Measurements from ENCODE around the gene PWWP3B.
"Not testable (repeated sequence)": the region's sequence is repeated elsewhere in the genome, so short reads cannot be mapped to it uniquely, and the experiment has no call there.

Gene PWWP3B

GRCh38 chrX:106168107-106168506, at the start of gene PWWP3B:
PWWP3B (plus strand) TSS chrX:106168305; CDS start chrX:106205433, 37,128 bp downstream.
- no peaks in the 10 kb centered on the region for H3K4me1 Mint-ChIP-seq (ENCODE audit: low read depth)
- no peak within 1 kb of the TSS for H3K4me3 Mint-ChIP-seq
- H3K36me3 Mint-ChIP-seq (ENCODE audit: low read depth): no peaks in the 10 kb centered on the region
- H3K27ac Mint-ChIP-seq: no peak within 1 kb of the TSS
- no peaks in the 10 kb centered on the region for H3K9me3 Mint-ChIP-seq
- no peaks in the 10 kb centered on the region for H3K27me3 Mint-ChIP-seq

- H3K4me1 Mint-ChIP-seq (ENCODE audit: low read depth): no peaks in the 10 kb centered on the region
- H3K27ac Mint-ChIP-seq: no peak overlapping the region
Measured at GRCh38 chrX:106139048-106139447, 29.1 kb upstream of the PWWP3B start.

GRCh38 chrX:106144755-106145639, 23.1 kb upstream of the PWWP3B start:
- peaks cover 7% of the 10 kb centered on the region for H3K9me3 Mint-ChIP-seq
- no peak overlapping the region for H3K27ac Mint-ChIP-seq
- H3K4me3 Mint-ChIP-seq: no peak overlapping the region

More at GRCh38 chrX:106139048-106139447, 29.1 kb upstream of the PWWP3B start:
- no peak overlapping the region for H3K4me3 Mint-ChIP-seq
- H3K9me3 Mint-ChIP-seq: peaks cover 7% of the 10 kb centered on the region
- no peaks in the 10 kb centered on the region for H3K36me3 Mint-ChIP-seq (ENCODE audit: low read depth)
- H3K27me3 Mint-ChIP-seq: no peaks in the 10 kb centered on the region

GRCh38 chrX:106150701-106151100, 17.4 kb upstream of the PWWP3B start:
- Mint-ChIP-seq H3K27me3 (no peaks in the 10 kb centered on the region), H3K4me3 (no peak overlapping the region), H3K9me3 (no peaks in the 10 kb centered on the region), H3K36me3 (ENCODE audit: low read depth) (no peaks in the 10 kb centered on the region), H3K27ac (no peak overlapping the region), H3K4me1 (ENCODE audit: low read depth) (no peaks in the 10 kb centered on the region)

More at GRCh38 chrX:106144755-106145639, 23.1 kb upstream of the PWWP3B start:
- Mint-ChIP-seq H3K36me3 (ENCODE audit: low read depth) (no peaks in the 10 kb centered on the region), H3K4me1 (ENCODE audit: low read depth) (no peaks in the 10 kb centered on the region), H3K27me3 (no peaks in the 10 kb centered on the region)

- Mint-ChIP-seq H3K36me3 (ENCODE audit: low read depth) (no peaks in the 10 kb centered on the region), H3K27ac (no peak overlapping the region), H3K4me1 (ENCODE audit: low read depth) (no peaks in the 10 kb centered on the region), H3K9me3 (no peaks in the 10 kb centered on the region), H3K27me3 (no peaks in the 10 kb centered on the region), H3K4me3 (no peak overlapping the region)
Measured at GRCh38 chrX:106159861-106160282, 8.2 kb upstream of the PWWP3B start.

GRCh38 chrX:106170318-106170717, 2.2 kb downstream of the PWWP3B start:
- no peaks in the 10 kb centered on the region for H3K36me3 Mint-ChIP-seq (ENCODE audit: low read depth)
- no peaks in the 10 kb centered on the region for H3K27me3 Mint-ChIP-seq
- H3K4me3 Mint-ChIP-seq: no peak overlapping the region
- no peak overlapping the region for H3K27ac Mint-ChIP-seq
- H3K9me3 Mint-ChIP-seq: no peaks in the 10 kb centered on the region
- H3K4me1 Mint-ChIP-seq (ENCODE audit: low read depth): no peaks in the 10 kb centered on the region

GRCh38 chrX:106171293-106171820, 3.3 kb downstream of the PWWP3B start:
- Mint-ChIP-seq H3K36me3 (ENCODE audit: low read depth) (no peaks in the 10 kb centered on the region), H3K4me1 (ENCODE audit: low read depth) (no peaks in the 10 kb centered on the region)

GRCh38 chrX:106177106-106177981, 9.2 kb downstream of the PWWP3B start:
- Mint-ChIP-seq H3K27ac (no peak overlapping the region), H3K4me1 (ENCODE audit: low read depth) (no peaks in the 10 kb centered on the region), H3K9me3 (no peaks in the 10 kb centered on the region), H3K4me3 (no peak overlapping the region), H3K27me3 (no peaks in the 10 kb centered on the region), H3K36me3 (ENCODE audit: low read depth) (no peaks in the 10 kb centered on the region)

More at GRCh38 chrX:106171293-106171820, 3.3 kb downstream of the PWWP3B start:
- Mint-ChIP-seq H3K4me3 (no peak overlapping the region), H3K27me3 (no peaks in the 10 kb centered on the region), H3K27ac (no peak overlapping the region), H3K9me3 (no peaks in the 10 kb centered on the region)

GRCh38 chrX:106177982-106178321, 9.8 kb downstream of the PWWP3B start:
- Mint-ChIP-seq H3K9me3 (no peaks in the 10 kb centered on the region), H3K27ac (no peak overlapping the region), H3K36me3 (ENCODE audit: low read depth) (no peaks in the 10 kb centered on the region), H3K4me3 (no peak overlapping the region), H3K4me1 (ENCODE audit: low read depth) (no peaks in the 10 kb centered on the region), H3K27me3 (no peaks in the 10 kb centered on the region)

- no peaks in the 10 kb centered on the region for H3K4me1 Mint-ChIP-seq (ENCODE audit: low read depth)
- no peaks in the 10 kb centered on the region for H3K36me3 Mint-ChIP-seq (ENCODE audit: low read depth)
- H3K27ac Mint-ChIP-seq: no peak overlapping the region
- no peaks in the 10 kb centered on the region for H3K27me3 Mint-ChIP-seq
- H3K4me3 Mint-ChIP-seq: no peak overlapping the region
- no peaks in the 10 kb centered on the region for H3K9me3 Mint-ChIP-seq
Measured at GRCh38 chrX:106178826-106179225, 10.7 kb downstream of the PWWP3B start.

- H3K4me1 Mint-ChIP-seq (ENCODE audit: low read depth); H3K27ac Mint-ChIP-seq; H3K36me3 Mint-ChIP-seq (ENCODE audit: low read depth); H3K27me3 Mint-ChIP-seq; H3K9me3 Mint-ChIP-seq; H3K4me3 Mint-ChIP-seq: not testable (repeated sequence)
Measured at GRCh38 chrX:106183685-106184084, 15.6 kb downstream of the PWWP3B start.

GRCh38 chrX:106201502-106202178, 33.5 kb downstream of the PWWP3B start:
- Mint-ChIP-seq H3K4me1 (ENCODE audit: low read depth) (no peaks in the 10 kb centered on the region), H3K27me3 (no peaks in the 10 kb centered on the region), H3K36me3 (ENCODE audit: low read depth) (no peaks in the 10 kb centered on the region), H3K9me3 (no peaks in the 10 kb centered on the region), H3K27ac (no peak overlapping the region), H3K4me3 (no peak overlapping the region)

- Mint-ChIP-seq H3K27me3 (no peaks in the 10 kb centered on the region), H3K4me1 (ENCODE audit: low read depth) (no peaks in the 10 kb centered on the region), H3K27ac (no peak overlapping the region), H3K9me3 (no peaks in the 10 kb centered on the region), H3K4me3 (no peak overlapping the region), H3K36me3 (ENCODE audit: low read depth) (no peaks in the 10 kb centered on the region)
Measured at GRCh38 chrX:106203315-106203714, 35.2 kb downstream of the PWWP3B start.

GRCh38 chrX:106208154-106208553, 40.0 kb downstream of the PWWP3B start:
- H3K27me3 Mint-ChIP-seq: no peaks in the 10 kb centered on the region
- H3K36me3 Mint-ChIP-seq (ENCODE audit: low read depth): no peaks in the 10 kb centered on the region
- no peak overlapping the region for H3K27ac Mint-ChIP-seq
- H3K4me1 Mint-ChIP-seq (ENCODE audit: low read depth): no peaks in the 10 kb centered on the region
- H3K4me3 Mint-ChIP-seq: no peak overlapping the region
- no peaks in the 10 kb centered on the region for H3K9me3 Mint-ChIP-seq
